CD4-positive, alpha-beta T cell treated with Interleukin-21 for 1 hour (primary cell): ENCODE measurements around the gene UFD1.

Experiments used
- DNase-seq: peaks from one replicate; pipeline ENCODE4 v3.0.0-alpha.2; 2020

The UFD1 gene

DNA sequence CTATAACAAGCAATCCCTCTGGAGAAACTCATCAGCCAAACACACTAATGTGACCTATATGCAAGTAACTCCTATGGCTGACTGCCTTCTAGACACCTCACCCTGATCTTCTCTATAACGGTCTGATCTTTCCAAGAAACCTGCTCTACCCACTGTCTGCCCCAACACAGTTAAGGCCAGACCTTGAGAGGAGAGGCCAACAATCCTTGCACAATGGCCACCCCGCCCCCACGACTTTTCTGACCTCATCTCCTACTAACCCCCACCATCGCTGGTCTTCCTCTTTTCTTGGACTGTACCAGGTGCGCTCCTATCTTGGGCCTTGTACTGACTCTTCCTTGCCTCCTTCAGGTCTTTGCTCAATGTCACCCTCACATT lies 59.9 kb downstream of the UFD1 start:
- no peak for DNase-seq

DNA sequence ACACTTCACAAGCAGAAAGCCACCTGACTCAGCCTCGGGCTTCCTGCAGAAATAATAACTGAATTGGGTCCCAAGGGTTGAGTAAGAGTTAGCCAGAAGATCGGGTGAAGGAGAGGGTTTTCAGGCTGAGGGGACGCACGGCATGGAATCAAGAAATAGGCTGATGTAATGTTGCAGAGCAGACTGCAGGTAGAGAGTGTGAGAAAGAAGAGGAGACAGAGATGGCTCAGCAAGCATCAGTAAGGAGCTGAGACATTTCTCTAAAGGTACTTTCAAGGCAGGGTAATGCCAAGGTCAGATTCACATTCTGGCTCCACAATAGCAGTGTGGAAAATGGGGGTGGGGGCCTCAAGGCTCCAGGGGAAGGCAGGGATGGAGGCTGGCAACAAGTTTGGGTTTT lies 66.1 kb downstream of the UFD1 start:
- DNase-seq = no peak

DNA sequence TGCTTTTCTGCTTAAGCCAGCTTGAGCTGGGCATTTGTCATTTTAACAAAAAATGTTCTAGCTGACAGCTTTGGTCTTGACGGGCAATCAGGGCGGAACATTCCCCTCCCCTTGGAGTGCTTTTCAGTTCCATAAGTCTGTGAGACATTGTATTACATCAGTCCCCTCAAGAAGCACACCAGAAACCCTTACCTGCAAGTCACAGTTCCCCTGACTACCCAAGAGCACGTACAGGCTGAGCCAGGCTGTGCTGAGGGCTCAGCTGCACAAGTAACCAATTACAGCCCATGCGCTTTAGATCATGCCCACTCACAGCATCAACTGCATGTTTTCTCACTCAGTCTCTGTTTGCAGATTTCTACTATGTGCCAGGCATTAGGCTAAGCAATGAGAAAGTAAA lies 66.5 kb downstream of the UFD1 start:
- no peak for DNase-seq

DNA sequence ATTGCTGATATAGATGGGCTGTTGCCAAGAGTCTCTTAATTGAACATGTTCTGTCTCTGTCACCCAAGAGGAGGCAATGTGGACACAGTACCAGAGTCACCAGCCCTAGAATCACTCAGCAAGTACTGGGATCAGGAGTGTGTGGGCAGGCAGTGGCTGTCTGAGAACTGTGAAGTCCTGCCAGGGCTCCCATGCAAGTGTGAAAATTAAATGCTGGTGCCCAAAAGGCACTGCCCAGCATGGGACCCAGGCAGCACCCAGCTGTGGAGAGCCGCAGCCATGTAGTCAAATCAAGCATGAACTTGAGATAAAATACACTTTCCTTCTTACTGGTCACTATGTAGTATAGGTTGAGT lies 67.3 kb downstream of the UFD1 start:
- no peak for DNase-seq

DNA sequence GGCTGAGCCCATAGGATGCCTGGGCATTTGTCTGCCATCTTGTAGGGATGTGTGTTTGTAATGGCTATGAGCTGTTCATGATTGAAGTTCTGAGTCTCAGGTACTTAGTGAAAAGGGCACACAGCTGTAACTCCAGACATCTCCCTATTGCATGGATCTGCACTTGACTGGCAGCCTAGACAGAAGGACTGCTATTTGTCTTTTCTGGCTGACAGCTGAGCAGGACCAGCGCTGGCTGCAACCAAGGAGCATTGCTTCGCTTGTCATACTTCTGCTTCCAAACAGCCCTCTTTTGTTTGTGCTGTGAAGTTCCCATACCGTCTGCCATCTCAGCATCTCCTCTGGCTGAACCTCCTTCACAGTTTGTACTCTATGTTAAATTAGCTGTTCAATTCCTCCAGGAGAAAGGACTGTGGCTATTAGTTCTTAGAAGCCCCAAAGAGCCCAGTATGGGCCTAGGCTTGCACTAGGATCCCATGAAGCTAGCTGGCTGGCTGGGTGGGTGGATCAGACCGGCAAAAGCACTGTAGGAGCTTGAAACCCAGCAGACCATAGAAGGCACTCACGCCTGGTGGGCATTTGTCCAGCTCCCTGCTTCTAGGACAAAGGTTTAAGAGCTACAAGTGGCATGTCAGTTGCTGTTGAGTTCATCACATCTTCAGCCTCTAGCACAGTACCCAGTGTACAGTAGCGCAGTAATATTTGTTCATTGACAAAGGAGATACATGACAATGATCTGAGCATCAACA lies 67.9 kb downstream of the UFD1 start:
- DNase-seq = no peak

DNA sequence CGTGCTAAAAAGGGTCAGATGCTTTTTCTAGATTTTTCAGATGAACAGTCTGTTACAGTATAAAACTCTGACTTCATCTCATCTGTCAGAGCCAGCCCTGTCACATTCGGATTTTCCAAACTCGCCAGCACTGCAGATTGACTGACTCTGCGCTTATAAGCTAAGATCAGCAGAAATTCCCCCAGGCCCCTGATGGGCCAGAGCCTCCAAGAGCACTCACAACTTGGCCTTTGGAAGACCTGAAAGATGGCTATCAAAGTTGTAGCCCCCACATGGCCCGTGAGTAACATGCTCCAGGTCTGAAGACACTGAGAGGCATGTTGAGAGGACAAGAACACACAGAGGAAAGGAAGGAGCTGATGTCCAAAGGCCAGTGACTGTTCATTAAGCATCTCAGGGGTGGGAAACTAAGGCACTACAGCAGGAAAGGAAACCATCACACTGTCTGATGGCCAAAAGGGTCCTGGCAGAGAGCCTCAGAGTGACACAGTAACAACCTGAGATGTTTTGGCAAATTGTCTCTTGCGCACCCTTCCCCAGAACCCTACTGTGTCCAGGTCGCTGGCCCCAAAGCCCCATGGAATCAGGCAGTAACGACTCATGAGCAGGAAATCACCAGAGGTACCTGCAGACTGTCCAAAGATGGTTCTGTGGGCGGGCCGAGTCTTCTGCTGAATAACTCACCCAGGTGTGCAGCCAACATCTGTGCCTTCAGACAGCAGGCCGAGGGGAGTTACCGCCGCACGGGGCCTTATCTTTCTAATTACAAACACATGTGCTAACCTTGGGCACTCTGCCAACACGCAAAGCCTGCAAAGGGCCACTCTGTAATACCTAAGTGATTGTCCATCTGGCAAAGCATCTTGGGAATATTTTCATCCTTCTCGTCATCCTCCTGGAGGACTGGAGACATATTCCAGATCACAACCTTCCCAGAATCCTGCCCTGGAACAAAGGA lies 71.1 kb downstream of the UFD1 start:
- no peak for DNase-seq

DNA sequence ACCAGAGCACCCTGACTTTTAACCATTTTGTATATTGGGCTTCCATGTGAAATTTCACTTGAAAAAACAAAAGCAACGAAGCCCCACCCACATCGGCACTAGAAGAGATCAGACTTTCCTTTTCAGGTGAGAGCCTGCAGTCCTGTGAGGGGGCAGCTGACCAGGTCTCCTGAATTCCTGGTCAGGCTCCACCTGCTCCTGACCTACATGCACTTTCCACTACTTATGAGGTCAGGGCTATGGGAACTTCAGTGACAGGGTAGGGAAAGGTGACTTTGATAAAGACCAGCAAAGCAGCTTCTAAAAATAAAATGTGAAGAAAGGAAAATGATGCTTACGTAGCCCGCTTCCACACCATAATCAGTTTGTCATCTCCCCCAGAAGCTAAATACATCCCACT lies 72.1 kb downstream of the UFD1 start:
- no peak for DNase-seq

DNA sequence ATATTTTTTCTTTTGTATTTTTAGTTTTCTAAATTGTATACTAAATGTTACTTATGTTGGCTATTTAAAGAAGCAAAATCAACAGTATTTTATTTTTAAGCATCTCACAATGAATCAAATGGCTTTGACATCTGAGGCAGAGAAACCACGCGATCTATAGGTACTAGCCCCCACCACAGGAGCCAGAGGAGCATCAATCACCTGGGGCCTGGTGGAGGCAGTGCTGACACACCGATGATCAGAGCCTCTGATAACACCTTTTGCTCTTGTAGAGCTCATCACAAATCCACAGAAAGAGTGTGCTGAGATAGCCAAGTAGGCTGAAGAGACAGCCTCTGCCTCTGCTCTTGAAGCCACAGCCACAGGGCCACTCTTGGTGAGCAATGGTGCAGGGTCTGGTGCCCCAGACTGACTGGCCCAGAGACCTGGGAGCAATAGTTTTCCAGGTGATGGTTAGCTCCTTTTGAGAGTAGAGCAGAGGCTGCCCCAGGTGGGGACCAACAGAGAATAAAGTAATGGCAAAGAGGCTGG lies 72.6 kb downstream of the UFD1 start:
- no peak for DNase-seq

DNA sequence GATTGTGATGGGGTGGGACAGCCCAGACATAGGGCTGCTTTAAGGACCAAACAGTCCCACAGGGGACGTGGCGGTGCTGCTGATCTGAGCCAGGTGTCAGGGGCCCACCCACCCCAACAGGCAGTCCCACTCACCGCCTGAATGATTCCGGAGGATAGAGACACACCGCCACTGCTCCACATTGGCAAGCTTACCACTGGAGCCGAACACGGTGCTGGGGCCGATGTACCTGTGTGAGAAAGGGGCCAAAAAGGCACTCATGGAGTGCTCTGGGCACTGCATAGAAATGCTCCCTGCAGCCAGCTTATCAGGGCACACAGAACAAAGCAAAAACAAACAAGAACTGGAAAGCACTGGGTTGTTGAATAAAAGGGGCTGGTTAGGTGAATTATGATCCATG lies 73.3 kb downstream of the UFD1 start:
- no peak for DNase-seq

DNA sequence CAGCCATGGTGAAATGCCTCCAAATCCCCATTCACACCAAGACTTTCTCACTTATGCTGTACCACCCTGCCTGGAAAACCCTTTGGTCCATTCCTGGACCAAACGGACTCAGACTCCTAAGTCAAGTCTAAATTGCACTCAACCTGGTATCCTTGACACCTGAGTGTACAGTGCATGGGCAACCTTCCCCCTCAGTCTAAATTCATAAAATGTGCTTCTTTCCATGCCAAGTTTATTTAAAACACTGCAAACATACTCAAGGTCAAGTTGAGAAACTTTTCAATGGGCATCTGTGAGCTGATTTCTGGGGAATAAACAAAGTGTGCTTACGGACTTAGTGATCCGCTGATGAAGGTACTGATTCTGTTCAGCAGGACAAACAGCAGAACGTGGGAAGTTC lies 73.9 kb downstream of the UFD1 start:
- no peak for DNase-seq

DNA sequence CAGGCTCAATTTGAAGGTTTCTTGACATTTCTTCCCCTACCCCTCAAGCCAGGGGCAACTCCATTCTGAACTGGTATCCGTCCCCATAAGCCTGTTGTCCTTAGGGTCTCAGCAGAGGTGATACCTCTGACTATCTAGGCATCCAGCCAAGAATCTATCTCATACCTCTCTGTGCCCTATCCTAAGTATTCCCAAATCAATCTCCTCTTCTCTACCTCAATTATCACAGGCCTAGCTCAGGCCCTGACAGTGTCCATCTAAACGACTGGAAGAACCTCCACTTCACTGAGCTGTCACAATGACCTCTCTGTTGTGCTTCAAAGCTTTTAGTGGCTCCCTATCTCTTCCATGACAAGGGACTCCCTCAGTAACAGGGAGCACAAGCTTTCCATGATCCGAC lies 74.3 kb downstream of the UFD1 start:
- DNase-seq = no peak

DNA sequence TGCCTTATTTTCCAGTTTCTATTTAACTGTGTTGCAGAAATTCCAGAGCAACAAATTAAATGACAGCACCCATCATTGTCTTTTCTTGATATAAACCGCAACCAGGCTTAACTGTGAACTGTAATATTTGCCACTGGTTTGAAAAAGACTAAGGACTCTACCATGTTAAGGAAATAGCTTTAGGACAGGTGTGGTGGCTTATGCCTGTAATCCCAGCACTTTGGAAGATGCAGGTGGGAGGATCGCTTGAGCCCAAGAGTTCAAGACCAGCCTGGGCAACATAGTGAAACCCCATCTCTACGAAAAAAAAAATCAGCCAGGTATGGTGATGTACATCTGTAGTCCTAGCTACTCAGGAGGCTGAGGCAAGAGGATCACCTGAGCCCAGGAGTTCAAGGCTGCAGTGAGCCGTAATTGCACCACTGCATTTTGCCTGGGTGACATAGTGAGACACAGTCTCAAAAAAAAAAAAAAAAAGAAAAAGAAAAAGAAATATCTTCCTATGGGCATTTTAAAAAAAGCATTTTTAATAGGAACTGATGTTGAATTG lies 76.3 kb downstream of the UFD1 start:
- DNase-seq = no peak

DNA sequence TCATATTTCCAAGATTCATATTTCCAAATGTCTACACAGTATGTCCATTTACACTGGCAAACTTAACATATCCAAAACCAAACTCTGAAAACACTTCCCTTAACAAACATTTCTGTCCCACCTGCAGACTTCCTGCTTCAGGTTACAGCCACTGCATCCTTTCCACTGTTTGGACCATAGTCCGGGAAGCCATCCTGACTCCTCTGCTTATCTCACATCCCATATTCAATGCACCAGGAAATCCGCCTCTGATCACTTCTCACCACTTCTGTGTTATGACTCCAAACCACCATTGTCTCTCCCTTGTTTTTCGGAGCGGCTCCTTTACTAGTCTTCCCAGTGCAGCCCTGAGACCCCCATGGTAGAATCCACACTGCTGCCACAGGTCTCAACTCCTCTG lies 77.5 kb downstream of the UFD1 start:
- DNase-seq = no peak

DNA sequence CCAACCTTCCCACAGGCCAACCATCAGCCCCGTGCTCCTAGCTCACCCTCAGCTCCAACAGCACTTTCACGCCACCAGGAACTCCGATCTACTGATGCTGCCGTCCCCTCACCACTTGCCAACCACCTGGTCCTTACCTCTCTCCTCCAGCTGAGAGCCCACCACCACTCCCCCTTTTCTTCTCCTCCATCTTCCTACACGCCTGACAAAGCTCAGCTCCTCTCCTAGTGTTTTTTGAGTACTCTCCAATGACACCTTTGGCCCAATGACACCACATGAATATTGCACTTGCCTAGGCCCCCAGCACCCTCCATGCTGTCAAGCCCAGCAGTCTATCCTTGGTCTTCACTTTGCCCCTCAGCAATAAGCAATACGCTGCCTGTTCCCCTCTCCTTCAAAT lies 78.1 kb downstream of the UFD1 start:
- no peak for DNase-seq
